ENCODE measurements around the gene MAPKAP1.

The MAPKAP1 gene

DNA sequence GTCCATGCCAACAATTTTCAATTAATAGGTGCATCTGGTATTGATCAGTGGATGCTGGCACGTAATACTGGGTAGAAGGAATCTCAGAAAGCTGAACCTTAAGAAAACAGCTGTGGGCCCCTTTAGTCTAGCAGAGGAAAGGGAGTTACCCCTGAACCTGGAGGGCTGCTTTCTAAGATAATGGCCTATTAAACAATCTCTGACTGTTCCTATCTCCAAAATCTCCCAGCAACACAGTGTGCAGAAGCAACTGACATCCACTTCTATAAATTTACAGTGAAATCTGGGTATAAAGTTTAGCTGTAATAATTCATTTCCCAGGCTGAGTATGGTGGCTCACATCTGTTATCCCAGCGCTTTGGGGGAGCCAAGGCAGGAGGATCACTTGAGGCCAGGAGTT, 198.8 kb downstream of the MAPKAP1 start:
- DNase-seq, result no peak

DNA sequence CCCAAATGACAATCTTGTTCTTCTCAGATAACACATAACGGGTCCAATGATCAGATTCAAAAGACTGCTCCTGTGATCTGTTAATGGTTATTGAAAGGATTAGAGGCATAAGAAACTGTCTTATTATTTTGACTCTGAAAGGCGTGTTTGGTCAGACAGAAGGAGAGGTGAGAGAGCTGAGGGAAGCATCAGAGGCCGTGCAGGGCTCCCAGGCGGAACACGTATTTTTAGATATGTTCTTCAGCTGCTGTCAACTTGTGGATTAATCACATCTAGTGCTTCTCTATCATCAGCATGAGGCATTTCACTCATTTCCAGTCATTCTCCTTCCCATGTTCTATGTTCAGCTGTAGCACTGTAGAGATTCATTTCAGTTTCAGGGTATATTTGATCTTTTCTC, 199.8 kb downstream of the MAPKAP1 start:
- DNase-seq, result no peak

DNA sequence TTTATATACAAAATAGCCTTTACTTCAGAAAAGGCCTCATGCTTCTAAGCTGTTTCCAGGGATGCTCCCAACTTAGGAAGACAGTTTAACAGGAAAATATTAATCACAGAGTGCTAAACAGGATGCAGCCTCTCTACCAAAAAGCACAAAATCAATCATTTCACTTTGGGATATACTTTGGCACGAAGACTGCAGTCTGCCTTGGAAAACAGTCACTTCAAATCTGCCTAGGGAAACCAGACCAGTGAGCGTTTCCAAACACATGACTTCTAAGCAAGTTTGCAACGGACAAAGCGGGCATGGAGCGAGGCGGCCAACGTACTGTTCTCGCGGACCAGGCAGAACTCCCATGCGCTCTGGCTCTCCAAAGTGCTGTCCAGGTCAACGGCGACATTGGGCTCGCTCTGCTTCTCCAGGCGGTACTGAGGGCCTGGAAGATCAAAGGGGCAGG, 201.0 kb downstream of the MAPKAP1 start:
- no peak for DNase-seq

DNA sequence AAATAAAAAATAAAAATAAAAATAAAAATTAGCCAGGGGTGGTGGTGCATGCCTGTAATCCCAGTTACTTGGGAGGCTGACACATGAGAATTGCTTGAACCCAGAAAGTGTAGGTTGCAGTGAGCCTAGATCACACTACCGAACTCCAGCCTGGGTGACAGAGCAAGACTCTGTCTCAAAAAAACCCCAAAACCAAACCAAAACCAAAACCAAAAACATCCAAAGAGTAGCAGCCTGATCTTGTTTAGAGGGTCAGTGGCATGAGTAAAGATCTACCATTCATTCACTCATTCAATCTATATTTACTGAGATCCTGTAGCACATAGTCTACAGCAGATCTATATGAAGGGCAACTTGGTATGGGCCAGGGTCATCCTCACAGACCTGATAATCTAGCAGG, 202.4 kb downstream of the MAPKAP1 start:
- no peak for DNase-seq

DNA sequence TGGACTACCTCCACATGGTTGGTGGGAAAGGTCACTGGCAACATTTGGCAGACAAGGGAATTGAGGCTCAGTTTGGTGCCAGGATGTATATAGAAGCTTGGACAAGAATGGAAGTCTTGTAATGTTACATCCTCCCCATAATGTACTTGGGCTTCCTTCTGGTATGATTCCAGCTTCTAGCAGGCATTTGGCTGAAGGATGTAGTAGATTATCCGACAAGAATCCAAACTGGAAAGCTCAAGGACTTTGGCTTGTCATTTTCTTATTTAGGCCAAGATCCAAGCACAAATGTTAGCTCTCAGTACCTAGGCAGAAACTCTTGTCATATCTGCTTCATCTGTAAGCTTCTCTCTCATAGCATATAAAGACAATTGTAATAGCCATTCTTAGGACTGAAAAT, 209.1 kb downstream of the MAPKAP1 start:
- DNase-seq, result no peak

DNA sequence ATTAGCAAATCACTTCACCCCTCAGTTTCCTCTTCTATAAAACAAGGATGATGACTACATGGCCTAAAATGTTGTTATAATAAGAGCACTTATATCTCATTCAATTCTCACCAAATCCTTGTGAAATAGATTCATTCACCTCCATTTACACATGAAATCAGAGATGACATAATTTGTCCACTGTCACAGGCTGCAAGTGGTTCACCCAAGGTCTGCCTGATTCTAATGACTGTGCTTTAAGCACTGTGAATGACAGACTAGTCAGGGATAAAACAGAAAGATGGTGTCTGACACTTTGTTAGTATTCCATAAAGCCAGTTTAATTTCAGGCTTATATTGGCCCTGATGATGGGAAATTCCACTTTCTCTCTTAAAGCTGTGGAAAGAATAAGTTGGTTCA, 209.5 kb downstream of the MAPKAP1 start:
- no peak for DNase-seq

DNA sequence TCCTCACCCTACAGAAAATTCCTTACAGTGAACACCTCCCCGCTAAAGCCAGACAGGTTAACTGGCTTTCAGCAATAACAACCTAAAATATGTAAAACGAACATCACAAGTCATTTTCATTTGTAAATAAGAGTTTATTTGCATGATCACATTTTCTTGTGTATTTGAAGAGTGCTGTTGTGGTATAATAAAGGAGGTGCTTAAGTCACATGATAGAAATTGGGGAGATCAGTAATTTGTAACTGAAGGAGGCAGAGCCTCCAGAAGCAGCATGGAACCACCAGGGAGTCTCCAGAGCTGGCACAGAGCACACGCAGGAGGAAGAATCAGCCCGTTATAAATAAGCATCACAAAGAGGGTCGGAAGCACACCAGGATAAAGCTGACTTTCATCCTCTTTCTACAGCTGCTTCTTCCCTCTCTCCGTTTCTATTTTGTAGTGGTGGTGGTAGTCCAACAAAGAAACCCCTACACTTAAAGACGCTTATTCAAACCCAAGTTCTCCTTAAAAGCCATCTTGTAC, 210.6 kb downstream of the MAPKAP1 start:
- no peak for DNase-seq

DNA sequence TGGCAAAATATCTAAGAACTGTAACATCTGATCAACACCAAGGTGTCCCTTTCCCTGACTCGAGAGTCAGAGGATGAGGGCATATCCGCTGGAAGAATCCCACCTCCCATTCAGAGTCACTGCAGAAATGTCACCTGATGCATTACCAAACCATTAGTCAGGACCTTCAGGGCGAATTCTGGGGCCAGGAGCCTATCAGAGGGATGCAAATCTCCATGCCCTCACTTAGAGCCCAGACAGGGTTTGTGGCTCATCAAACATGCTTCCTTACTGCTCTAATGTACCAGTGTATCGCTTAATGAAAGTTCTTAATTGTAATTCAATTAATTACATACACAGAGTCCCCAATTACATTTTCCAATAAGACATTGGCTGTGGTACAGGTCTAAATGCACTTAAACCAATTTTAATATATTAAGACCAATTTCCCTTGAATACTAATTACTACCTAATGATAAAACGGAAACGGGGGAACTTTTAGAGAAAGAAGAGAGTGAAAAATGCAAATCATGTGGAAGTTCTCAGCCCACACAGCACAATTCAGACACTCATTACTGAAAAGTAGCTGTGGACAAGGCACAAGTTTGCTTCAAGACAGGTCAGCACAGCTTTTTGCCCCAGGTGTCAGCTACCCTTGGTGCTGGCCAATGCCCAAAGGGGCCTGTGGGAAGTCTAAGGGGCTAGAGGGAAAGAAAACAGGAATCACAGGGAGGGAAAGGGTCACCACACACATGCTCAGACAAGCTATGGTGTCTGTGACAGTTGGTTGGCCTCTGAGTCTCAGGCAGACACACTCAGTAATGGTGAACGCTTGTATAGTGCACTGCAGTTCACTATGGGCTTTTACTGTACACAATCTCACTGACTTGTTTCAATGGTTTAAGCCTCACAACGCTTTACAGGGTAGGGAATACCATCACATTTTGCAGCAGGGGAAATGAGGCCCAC, 211.6 kb downstream of the MAPKAP1 start:
- no peak for DNase-seq

DNA sequence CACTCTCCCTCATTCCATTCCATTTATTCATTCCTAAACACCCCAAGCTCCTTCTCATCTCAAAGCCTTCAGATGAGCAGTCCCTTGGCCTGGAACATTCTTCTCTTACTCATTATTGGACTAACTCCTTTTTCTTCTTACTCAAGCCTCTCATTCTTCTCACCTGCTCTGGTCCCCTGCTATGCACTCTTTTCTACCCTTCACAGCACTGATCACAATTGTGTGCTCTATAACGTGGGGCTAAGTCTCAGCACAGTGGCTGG, 212.4 kb downstream of the MAPKAP1 start:
- no peak for DNase-seq

DNA sequence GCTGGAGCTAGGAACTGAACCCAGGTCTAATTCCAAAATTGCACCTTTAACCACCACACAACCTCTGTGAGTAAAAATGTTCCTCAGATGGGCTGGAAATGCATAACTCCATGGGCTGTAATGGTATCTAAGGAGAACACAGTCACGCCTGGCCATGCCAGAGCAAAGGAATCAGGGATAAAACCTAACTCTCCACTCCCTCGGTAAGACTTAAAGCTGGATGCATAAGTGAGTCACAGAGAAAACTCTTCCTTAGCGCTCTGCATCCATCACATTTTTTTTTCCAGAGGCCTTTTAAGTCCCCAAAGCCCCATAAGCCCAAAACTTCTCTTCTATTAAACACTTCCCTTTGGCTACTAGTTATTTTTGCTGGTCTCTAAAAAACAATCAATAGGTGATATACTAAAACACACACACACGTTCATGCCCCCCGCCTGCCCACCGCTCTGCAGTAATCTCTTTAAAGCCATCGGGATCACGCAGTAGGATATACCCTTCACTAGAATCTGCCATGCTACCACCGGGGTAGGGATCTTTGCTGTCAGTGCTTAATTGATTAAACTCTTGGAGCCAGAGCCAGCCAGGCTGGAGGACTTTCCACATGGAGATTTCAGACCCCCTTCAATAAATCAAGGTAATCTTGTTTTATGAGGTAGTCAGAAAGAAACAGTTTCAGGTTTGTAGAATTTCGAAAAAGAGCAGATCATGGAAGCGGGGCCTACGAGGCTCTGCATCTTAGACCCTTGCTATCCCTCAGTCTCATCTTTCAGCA, 212.9 kb downstream of the MAPKAP1 start:
- DNase-seq, result no peak

DNA sequence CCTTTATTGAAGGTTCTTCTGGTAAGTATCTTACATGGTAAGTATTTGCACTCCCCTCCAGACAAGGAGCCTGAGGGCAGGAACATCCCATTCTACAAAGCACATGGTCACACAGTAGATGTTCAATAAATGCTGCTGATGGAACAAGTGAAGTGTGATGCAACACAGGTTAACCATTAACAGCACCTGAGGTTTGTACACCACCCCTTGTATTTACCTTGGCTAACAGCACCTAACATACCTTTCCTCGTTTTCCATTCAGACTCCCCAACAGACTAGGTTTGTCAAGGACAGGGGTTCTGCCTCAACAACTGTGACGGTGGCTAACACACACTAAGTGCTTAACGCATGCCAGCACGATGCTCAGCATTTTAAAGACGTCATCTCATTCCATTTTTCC, 213.6 kb downstream of the MAPKAP1 start:
- no peak for DNase-seq

DNA sequence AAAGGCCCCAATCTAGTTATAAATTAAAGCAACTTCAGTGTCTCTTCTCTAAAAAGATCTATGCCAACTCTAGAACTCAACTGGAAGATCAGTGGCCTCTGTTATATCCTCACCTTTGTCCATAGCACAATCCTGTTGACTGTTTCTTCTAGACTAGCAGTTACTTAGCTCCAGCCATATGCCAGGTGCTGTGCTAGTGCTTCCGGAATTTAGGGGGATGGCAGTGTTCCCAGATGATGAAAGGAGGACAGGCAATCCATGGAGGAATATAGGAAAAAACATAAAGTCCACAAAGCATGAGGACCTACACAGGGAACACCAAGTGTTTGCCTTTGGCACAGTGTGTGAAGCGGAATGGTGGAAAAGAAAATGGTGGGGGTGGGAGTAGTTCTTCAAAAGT, 214.3 kb downstream of the MAPKAP1 start:
- no peak for DNase-seq

DNA sequence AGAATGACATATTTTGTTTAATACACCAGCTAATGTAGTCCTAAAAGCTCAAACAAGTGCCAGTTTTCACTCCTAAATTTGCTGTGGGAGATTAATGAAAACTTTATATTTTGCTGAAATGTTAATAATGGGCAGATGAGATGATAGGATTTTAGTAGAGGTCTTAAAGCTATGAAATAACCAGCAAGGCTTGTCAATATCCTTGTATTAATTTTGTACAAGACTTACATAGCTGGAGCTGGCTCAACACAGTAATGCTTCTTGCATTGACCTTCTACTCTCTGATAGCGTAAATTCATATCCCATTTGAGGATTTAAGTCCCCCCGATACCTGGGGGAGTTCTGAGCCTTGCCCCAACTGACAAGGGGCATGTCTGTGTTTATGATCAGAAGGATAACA, 219.2 kb downstream of the MAPKAP1 start:
- DNase-seq, result no peak

DNA sequence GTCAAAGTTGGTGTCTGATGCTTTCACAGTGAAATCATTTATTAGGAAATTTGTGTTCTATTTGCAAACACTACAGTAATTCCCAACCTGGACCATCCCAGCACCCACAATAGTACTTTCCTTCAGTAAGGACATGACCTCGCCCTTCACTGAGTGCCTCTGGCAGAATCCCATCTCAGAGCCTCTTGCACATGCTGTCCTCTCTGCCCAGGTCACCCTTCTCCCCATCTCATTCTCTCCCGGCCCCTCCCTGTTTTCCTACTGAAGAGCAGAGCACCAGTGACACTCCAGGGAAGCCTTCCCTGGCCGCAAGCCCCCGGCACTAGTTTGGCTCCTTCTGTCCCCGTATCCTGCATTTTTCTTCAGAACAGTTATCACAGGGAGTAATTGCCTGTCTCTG, 220.4 kb downstream of the MAPKAP1 start:
- no peak for DNase-seq

DNA sequence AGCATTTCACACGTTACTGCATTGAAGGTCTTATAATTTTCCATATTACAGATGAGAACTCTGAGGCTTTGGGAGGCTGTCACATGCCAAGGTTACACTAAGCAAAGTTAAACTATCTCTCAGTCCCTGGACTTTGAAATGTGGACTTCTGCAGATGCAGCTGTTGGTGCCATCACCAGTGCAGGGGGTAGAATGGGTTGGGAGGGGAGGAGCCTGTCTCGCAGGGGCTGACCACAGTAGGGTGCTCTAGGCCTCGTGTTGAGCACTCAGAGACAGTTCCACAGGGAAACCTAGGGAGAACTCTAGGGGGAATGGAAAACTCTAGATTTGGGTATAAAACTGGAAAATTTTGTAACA, 220.9 kb downstream of the MAPKAP1 start:
- no peak for DNase-seq

DNA sequence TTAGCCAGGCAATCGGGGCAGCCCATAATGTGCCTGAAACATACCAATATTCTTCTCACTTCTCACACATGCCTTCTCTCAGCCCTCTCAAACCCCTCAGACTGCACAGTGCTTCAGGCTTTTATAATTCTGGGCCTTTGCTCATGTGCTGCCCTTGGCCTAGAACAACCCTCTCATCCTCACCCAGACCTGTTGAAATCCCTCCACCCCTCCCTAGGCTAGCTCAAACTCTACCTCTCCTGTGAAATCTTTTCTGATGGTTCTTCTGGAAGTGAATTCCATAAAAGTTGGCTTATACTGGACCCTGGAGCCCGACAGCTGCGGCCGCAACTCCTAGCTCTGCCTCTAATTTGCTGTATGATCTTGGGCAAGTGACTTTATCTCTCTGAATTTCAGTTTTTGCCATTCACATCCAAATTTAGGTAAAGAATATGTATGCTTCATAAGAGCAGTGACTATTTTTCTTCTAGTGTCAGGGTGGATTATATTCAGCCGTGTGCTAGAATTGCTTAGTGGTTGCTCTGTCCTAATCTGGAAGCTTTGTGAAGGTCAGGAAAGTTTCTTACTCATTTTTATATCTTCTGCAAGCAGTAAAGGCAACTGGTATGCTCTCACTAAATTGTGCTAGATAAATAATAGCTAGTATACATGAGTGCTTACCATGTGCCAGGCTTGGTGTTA, 221.4 kb downstream of the MAPKAP1 start:
- DNase-seq, result no peak

DNA sequence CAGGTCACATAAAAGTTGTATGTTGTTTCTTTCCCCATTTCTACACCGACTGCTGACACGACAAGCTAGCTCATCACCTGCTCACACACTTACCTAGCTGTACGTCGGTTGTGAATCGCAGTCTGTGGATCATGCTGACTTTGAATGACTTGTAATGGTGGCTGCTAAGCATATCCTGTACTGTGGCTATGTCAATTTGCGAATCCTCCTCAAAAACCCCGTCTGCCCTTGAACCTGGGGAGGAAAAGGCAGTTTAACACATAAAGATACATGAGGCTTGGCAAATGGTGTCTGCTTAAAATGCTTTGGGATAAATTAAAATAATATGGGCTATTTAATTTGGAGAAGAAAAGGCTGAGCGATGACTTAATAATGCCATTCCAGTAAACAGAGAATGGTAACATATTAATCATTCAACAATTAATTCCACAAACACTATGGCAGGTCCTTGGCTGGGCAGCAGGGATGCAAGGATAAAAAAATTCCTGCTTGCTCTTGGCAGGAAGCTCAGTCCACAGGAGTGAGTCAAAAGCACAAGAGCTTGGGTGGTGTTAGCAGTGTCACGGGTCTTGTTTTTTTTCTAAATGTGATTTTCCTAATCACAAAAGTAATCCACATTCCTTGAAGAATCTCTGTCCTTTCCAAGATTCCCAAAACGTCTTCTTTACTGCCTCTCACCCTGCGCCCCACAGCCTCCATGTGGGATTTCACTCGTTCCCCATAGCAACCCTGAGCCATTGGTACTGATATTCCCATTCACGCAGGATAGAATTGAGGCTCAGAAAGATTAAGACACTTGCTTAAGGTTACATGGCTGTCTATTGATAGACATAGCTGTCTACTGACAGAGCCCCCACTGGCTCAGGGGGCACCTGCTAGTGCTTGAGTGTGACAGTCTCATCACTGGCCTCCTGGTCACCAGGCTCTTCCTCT, 222.4 kb downstream of the MAPKAP1 start:
- DNase-seq, result no peak

DNA sequence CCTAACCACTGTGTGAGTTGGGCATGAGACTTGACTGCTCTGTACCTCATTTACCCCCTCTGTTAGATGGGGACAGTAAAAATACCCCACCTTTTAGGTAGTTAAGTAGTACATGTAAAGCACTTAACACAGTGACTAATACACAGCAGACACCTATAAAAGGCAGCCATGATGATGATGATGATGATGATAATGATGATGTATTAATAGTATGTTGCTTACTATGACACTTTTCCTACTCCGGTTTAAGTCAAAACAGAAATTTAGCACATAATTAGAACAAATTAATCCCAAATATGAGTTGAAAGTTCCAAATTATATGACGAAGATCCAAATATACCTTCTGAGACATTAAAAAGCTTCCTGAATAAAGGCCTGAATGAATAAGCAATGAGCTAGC, 223.3 kb downstream of the MAPKAP1 start:
- DNase-seq, result no peak

DNA sequence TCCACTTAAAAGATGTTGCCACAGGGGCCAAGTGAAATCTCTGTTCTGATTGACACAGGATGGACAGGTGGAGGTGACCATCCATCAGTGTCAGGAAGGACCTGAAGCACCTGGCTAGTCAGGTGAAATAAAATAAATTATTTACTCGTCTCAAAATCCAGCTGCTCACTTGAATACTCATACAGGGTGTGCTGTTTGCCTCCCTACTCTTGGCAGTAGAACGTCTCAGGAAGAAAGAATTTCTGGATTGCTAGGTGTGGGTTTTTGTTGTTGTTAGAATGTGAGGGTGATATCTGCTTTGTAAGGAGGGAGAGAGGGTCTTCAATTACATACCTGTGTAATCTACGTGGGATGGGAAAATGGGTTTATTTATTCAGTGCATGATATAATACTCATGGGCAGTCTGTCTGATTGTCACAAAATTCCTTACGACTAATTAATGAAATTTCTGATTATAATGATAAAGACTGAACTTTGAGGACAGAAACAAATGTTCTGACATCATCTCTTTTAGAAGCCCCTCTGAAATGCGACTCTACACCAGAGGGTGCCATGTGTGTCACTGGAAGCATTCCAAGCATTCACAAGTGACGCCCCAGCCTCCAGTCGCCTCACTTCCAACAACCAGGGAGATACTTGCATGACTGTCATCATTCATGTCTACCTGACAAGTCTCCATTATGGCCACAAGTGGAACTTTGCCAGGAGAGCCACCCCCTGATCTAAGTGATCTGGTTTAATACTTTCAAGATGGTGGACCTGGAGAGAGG, 227.0 kb downstream of the MAPKAP1 start:
- no peak for DNase-seq

DNA sequence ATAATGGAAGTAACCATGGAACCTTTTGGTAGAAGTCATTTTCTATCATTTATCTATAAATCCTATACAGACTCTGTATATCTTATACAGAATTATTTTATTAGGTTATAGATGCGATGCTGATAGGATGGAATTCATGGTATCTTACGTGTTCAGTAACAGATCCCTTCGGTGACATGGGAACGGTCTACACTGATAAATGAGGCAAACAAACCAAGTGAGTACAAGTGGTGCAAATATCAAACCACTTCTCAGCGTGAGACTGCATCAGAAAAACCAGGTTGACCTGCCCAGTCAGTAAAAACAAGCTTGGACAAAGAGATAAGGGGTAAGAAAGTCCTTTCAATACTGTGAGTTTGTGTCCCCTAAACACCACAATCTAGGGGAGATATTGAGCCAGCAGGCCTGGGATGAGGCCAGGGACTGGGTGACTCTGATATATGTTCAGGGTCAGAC, 229.9 kb downstream of the MAPKAP1 start:
- no peak for DNase-seq

DNA sequence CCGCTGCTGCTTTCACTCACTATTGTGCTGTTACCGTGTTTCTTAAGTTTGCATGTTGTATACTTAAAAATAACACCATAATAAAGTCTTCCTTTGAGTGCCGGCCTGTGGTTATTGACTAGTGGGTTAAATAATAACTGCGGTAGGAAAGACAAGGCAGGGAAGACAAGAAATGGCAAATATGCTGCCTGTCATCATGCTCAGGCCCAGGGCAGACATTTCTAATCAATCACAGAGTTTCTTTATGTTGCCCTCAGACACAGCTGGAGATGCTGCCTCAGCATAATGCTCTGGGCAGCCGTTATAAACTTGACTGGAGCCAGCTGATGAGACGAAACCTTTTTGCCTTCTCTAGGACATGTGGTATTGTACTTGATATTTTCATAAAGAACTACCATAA, 230.4 kb downstream of the MAPKAP1 start:
- no peak for DNase-seq

DNA sequence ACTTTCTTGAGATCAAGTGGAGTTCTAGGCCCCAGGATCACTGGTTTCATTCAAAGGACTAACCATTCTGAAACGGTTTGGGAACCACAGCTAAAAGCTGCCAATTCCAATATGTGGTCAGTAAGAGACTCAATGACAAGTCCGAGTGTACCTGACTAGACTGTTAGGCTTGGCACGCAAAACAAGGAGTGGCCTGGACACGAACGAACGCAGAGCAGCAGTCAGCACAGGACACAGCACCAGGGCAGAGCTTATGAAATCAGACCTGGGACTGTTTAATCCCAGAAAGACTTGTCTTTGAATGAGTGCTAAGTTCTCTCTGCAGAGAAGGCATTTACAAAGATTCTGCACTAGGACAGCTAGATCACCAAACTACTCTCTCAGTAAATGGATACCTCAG, 231.6 kb downstream of the MAPKAP1 start:
- DNase-seq, result no peak

Measured in DMS153 (cell line).